Suprapubic skin (tissue), 4 donors: ENCODE results near the gene NGDN. TPM values are rescaled to one million over a fixed set of nuclear protein-coding genes. Genes with fewer than 3 reads are reported as not detected.

Source experiments
- DNase-seq, 2 donors: peaks; one replicate each; pipeline ENCODE4 v3.0.0-alpha.2; 2019; ENCODE audit warnings: low spot score in 2 of 2
- H3K27ac ChIP-seq: fragments of 200-600 bp; sonication (generic); one replicate; pipeline ENCODE4 v1.5.1; 2019
- H3K27me3 ChIP-seq: fragments of 200-600 bp; sonication (generic); one replicate; pipeline ENCODE4 v1.5.1; 2019
- H3K36me3 ChIP-seq: fragments of 200-600 bp; sonication (generic); one replicate; pipeline ENCODE4 v1.5.1; 2019
- H3K4me1 ChIP-seq: fragments of 200-600 bp; sonication (generic); one replicate; pipeline ENCODE4 v1.5.1; 2019
- H3K4me3 ChIP-seq: fragments of 200-600 bp; sonication (generic); one replicate; pipeline ENCODE4 v1.5.1; 2019; ENCODE audit warnings: mild to moderate bottlenecking
- H3K9me3 ChIP-seq: fragments of 200-600 bp; sonication (generic); one replicate; pipeline ENCODE4 v1.5.1; 2019
- CTCF ChIP-seq, 2 donors: fragments of 200-600 bp in 1 of 2; fragments of 450-650 bp in 1 of 2; sonication (generic) in 1 of 2; IDR thresholded peaks; one replicate each; pipeline ENCODE4 v1.5.1; 2016 to 2019; ENCODE audit warnings: antibody characterized with exemption in 2 of 2, mild to moderate bottlenecking in 1 of 2, moderate library complexity in 1 of 2
- EP300 ChIP-seq: sonication (generic); formaldehyde crosslinking; IDR thresholded peaks from one replicate; pipeline ENCODE4 v1.6.1; 2017; ENCODE audit warnings: antibody characterized with exemption
- POLR2A ChIP-seq, 2 donors: fragments of 450-650 bp; IDR thresholded peaks; one replicate each; pipeline ENCODE4 v1.6.1; 2017; ENCODE audit warnings: antibody characterized with exemption in 2 of 2, mild to moderate bottlenecking in 2 of 2, moderate library complexity in 2 of 2
- POLR2AphosphoS5 ChIP-seq, 3 donors: sonication (generic); formaldehyde crosslinking; IDR thresholded peaks; one replicate each; pipeline ENCODE4 v1.6.1; 2017; ENCODE audit warnings: antibody characterized with exemption in 3 of 3
- WGBS: methylation state at CpG from one replicate; pipeline ENCODE4 v1.1.5; 2018; 5-methylcytosine and 5-hydroxymethylcytosine counted together
- total RNA-seq, 4 donors: library from RNA; depleted of rRNA; stranded (reverse); fragments of >200 nt; gene quantifications; one replicate each; pipeline ENCODE4 v1.1.0, GENCODE V29; 2016

Gene NGDN
- total RNA-seq, 4 donors from 2014 or later = 31.1 to 61.4 (median 46.5) TPM

GRCh38 chr14:23435543-23436326 is 33.8 kb upstream of the NGDN start, which contains the start of gene MYH7:
TSS of gene MYH7 (minus strand) at chr14:23435660. CDS start at chr14:23433732, 1,928 bp downstream.
- DNase-seq = peak; percentile 48 to 64
- 67% methylated on average over 10 of the region's 10 CpGs for WGBS
- Histone ChIP-seq H3K9me3 (no peaks in the 10 kb centered on the region), H3K27me3 (no peaks in the 10 kb centered on the region), H3K4me1 (no peaks in the 10 kb centered on the region), H3K27ac (no peak within 1 kb of the TSS), H3K36me3 (no peaks in the 10 kb centered on the region), H3K4me3 (no peak within 1 kb of the TSS)
- TF ChIP-seq EP300 = no peak
- no peak for TF ChIP-seq POLR2A (IDR thresholded peaks at IDR 0.05)
- TF ChIP-seq POLR2AphosphoS5 (IDR thresholded peaks at IDR 0.05) = no peak
- no peak for TF ChIP-seq CTCF (IDR thresholded peaks at IDR 0.05)

- DNase-seq = peak in 1 of 2 donors; percentile 39
- Histone ChIP-seq H3K4me1 (no peaks in the 10 kb centered on the region), H3K27ac (no peak overlapping the region), H3K4me3 (no peak overlapping the region), H3K27me3 (no peaks in the 10 kb centered on the region), H3K36me3 (no peaks in the 10 kb centered on the region), H3K9me3 (no peaks in the 10 kb centered on the region)
- TF ChIP-seq POLR2A (IDR thresholded peaks at IDR 0.05) (no peak), POLR2AphosphoS5 (IDR thresholded peaks at IDR 0.05) (no peak), CTCF (IDR thresholded peaks at IDR 0.05) (no peak), EP300 (no peak)
- 67% methylated on average over 13 of the region's 15 CpGs for WGBS
Observed at GRCh38 chr14:23436327-23437132, 33.0 kb upstream of the NGDN start.

- TF ChIP-seq POLR2A (IDR thresholded peaks at IDR 0.05) (no peak), POLR2AphosphoS5 (IDR thresholded peaks at IDR 0.05) (no peak), CTCF (IDR thresholded peaks at IDR 0.05) (no peak), EP300 (no peak)
- Histone ChIP-seq H3K36me3 (no peaks in the 10 kb centered on the region), H3K4me1 (no peaks in the 10 kb centered on the region), H3K27me3 (no peaks in the 10 kb centered on the region), H3K27ac (no peak overlapping the region), H3K9me3 (no peaks in the 10 kb centered on the region), H3K4me3 (no peak overlapping the region)
- DNase-seq = peak in 1 of 2 donors; percentile 40
- WGBS = 87% methylated on average over 6 of the region's 8 CpGs
Observed at GRCh38 chr14:23437133-23438100, 32.1 kb upstream of the NGDN start.

- Histone ChIP-seq H3K4me3 (no peak overlapping the region), H3K9me3 (no peaks in the 10 kb centered on the region), H3K27me3 (no peaks in the 10 kb centered on the region), H3K27ac (no peak overlapping the region), H3K36me3 (no peaks in the 10 kb centered on the region), H3K4me1 (no peaks in the 10 kb centered on the region)
- no peak for TF ChIP-seq POLR2A (IDR thresholded peaks at IDR 0.05)
- TF ChIP-seq CTCF (IDR thresholded peaks at IDR 0.05) = no peak
- TF ChIP-seq POLR2AphosphoS5 (IDR thresholded peaks at IDR 0.05) = no peak
- TF ChIP-seq EP300 = no peak
- DNase-seq = peak in 1 of 2 donors; percentile 40
- 63% methylated on average over 15 of the region's 15 CpGs for WGBS
Observed at GRCh38 chr14:23438101-23438971, 31.2 kb upstream of the NGDN start.
